Measurements from ENCODE around the gene PRKG1.

GRCh38 chr10:51667678-51668335, 593.5 kb downstream of the PRKG1 start:
- TF ChIP-seq CTCF (conservative IDR thresholded peaks at IDR 0.05; ENCODE audit: low read depth in 2 of 2), result no peak
- TF ChIP-seq ZNF331 (CRISPR knock-in tag; IDR thresholded peaks at IDR 0.05; ENCODE audit: low read depth), result no peak
- TF ChIP-seq EZH2phosphoT487 (IDR thresholded peaks at IDR 0.05; ENCODE audit: unreplicated experiment), result no peak
- no peak for TF ChIP-seq EZH2 (IDR thresholded peaks at IDR 0.05; ENCODE audit: low read depth, unreplicated experiment)
- no peak for TF ChIP-seq REST (IDR thresholded peaks at IDR 0.05; ENCODE audit: unreplicated experiment)
- no peak for TF ChIP-seq POLR2AphosphoS5 (IDR thresholded peaks at IDR 0.05; ENCODE audit: low read depth)

Data from GM23338 (cell line).